Activated T-helper 2 cell treated with anti-CD3 and anti-CD28 coated beads, Interferon-gamma antibody, Interleukin-2, Interleukin-4, amounts not matched to agents 10 μg/mL and 5 μg/mL and 100 μg/mL, durations not matched to agents 14 hours and 24 hours and 36 hours (primary cell): Measurements from ENCODE around the gene KPNA3. TPM values are rescaled to one million over a fixed set of nuclear protein-coding genes. Genes with fewer than 3 reads are reported as not detected.
"Not testable (repeated sequence)": the region's sequence is repeated elsewhere in the genome, so short reads cannot be mapped to it uniquely, and the experiment has no call there.

Experiments
- DNase-seq: peaks from one replicate; pipeline ENCODE4 v3.0.0; 2021; ENCODE audit warnings: low spot score
- H3K27ac Mint-ChIP-seq: one replicate; pipeline ENCODE4 v1.8.0; 2021; ENCODE audit warnings: mixed read lengths
- H3K27me3 Mint-ChIP-seq: one replicate; pipeline ENCODE4 v1.8.0; 2021; ENCODE audit warnings: low read depth, mixed read lengths
- H3K36me3 Mint-ChIP-seq: one replicate; pipeline ENCODE4 v1.8.0; 2021; ENCODE audit warnings: low read depth, mixed read lengths
- H3K4me1 Mint-ChIP-seq: one replicate; pipeline ENCODE4 v1.8.0; 2021; ENCODE audit warnings: low read depth, mixed read lengths
- H3K4me3 Mint-ChIP-seq: one replicate; pipeline ENCODE4 v1.8.0; 2021; ENCODE audit warnings: low read depth, mild to moderate bottlenecking, moderate library complexity, mixed read lengths
- H3K9me3 Mint-ChIP-seq: one replicate; pipeline ENCODE4 v1.8.0; 2021; ENCODE audit warnings: mixed read lengths
- intact Hi-C: fragments of 100-400 bp; cut with micrococcal nuclease; formaldehyde crosslinking; loops from one replicate; pipeline ENCODE4 v1.15.1; 2023
- total RNA-seq: library from RNA; stranded (reverse); gene quantifications from 2 replicates; pipeline ENCODE4 v1.2.3, GENCODE V29; 2022

KPNA3 gene
- total RNA-seq, 1 donor from 2014 or later, result 46.1 TPM

- Mint-ChIP-seq H3K9me3 (no peaks in the 10 kb centered on the region), H3K27ac (no peak overlapping the region), H3K4me3 (no peak overlapping the region), H3K27me3 (no peaks in the 10 kb centered on the region), H3K36me3 (no peaks in the 10 kb centered on the region), H3K4me1 (peaks cover 6% of the 10 kb centered on the region)
- intact Hi-C loops, result no loop called here
- no peak for DNase-seq
Observed at GRCh38 chr13:49772828-49773227, 19.7 kb downstream of the KPNA3 start.

DNA sequence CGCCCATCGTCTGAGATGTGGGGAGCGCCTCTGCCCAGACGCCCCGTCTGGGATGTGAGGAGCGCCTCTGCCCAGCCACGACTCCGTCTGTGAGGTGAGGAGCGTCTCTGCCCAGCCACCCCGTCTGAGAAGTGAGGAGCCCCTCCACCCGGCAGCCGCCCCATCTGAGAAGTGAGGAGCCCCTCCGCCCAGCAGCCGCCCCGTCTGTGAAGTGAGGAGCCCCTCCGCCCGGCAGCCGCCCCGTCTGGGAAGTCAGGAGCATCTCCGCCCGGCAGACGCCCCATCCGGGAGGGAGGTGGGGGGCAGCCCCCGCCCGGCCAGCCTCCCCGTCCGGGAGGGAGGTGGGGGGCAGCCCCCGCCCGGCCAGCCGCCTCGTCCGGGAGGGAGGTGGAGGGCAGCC is 30.7 kb downstream of the KPNA3 start:
- H3K27me3 Mint-ChIP-seq, H3K9me3 Mint-ChIP-seq, intact Hi-C loops, H3K27ac Mint-ChIP-seq, DNase-seq, H3K4me3 Mint-ChIP-seq: not testable (repeated sequence)
- peaks cover 22% of the 10 kb centered on the region for H3K4me1 Mint-ChIP-seq
- peaks cover 37% of the 10 kb centered on the region for H3K36me3 Mint-ChIP-seq

DNA sequence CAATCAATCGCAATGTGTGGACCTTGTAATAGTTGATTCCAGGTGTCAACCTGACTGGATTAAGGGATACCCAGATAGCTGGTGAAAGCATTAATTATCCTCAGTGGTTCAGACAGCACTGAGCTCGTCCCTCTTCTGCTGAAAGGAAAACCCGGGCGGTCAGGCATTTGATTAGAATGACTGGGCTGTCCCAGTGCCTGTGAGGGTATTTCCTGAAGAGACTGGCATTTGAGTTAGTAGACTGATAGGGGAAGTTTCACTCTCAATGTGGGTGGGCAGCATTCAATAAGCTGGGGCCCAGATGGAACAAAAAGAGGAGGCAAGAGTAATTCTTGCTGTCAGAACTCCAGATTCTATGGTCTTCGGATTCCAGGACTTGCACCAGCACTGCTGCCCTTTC is 31.9 kb downstream of the KPNA3 start:
- Mint-ChIP-seq H3K4me3 (no peak overlapping the region), H3K36me3 (peaks cover 37% of the 10 kb centered on the region)

DNA sequence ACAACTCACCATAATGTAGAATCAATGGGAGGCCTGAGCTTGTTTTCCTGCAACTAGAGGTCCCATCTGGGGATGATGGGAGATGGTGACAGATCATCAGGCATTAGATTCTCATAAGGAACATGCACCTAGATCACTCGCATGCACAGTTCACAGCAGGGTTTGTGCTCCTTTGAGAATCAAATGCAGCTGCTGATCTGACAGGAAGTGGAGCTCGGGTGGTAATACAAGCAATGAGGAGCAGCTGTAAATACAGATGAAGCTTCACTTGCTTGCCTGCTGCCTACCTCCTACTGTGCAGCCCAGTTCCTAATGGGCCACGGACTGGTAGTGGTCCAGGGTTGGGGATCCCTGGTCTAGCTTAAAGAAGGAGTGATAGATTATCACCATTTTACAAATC is 33.0 kb downstream of the KPNA3 start:
- Mint-ChIP-seq H3K4me3 (no peak overlapping the region), H3K27ac (peak overlapping the region; percentile 19)
- intact Hi-C loops, result no loop called here

More for the DNA sequence above, 31.9 kb downstream of the KPNA3 start:
- H3K4me1 Mint-ChIP-seq, result peaks cover 22% of the 10 kb centered on the region
- DNase-seq, result no peak
- peaks cover 5% of the 10 kb centered on the region for H3K9me3 Mint-ChIP-seq
- no peaks in the 10 kb centered on the region for H3K27me3 Mint-ChIP-seq
- H3K27ac Mint-ChIP-seq, result no peak overlapping the region
- intact Hi-C loops, result no loop called here

DNA sequence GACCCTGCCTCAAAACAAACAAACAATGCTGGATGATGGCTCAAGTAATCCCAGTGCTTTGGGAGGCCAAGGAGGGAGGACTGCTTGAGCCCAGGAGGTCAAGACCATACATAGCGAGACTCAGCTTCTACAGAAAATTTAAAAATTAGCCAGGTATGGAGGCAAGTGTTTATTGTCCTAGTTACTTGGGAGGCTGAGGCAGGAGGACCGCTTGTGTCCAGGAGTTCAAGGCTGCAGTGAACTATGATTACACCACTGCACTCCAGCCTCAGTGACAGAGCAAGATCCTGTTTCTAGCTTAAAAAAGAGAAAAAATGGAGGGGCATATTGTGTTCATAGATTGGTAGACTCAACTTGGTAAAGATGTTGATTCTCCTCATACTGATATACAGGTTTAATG is 36.2 kb downstream of the KPNA3 start:
- H3K9me3 Mint-ChIP-seq, result no peaks in the 10 kb centered on the region
- H3K27me3 Mint-ChIP-seq, result no peaks in the 10 kb centered on the region
- peaks cover 20% of the 10 kb centered on the region for H3K36me3 Mint-ChIP-seq
- H3K27ac Mint-ChIP-seq, result no peak overlapping the region
- no peak overlapping the region for H3K4me3 Mint-ChIP-seq
- no peak for DNase-seq
- peaks cover 23% of the 10 kb centered on the region for H3K4me1 Mint-ChIP-seq
- intact Hi-C loops, result no loop called here

More for the DNA sequence above, 33.0 kb downstream of the KPNA3 start:
- Mint-ChIP-seq H3K27me3 (no peaks in the 10 kb centered on the region), H3K4me1 (peaks cover 21% of the 10 kb centered on the region), H3K9me3 (peaks cover 5% of the 10 kb centered on the region), H3K36me3 (peaks cover 32% of the 10 kb centered on the region)
- DNase-seq, result no peak

DNA sequence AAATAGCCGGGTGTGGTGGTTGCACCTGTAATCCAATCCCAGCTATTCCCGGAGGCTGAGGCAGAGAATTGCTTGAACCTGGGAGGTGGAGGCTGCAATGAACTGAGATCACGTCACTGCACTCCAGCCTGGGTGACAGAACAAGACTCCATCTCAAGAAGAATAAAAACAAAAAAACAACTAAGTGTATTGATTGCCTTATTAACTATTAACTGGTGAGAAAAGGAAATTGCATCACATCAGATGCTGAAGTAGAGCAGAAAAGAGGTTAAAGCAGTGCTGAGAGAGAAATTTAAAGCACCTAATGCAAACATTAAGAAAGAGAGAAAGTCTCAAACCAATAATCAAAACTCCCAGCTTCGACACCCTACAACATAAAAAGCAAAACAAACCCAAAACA is 38.3 kb downstream of the KPNA3 start:
- Mint-ChIP-seq H3K36me3 (peaks cover 9% of the 10 kb centered on the region), H3K4me3 (no peak overlapping the region), H3K27me3 (no peaks in the 10 kb centered on the region), H3K4me1 (peaks cover 20% of the 10 kb centered on the region), H3K9me3 (no peaks in the 10 kb centered on the region), H3K27ac (no peak overlapping the region)
- DNase-seq, result no peak
- intact Hi-C loops, result no loop called here

DNA sequence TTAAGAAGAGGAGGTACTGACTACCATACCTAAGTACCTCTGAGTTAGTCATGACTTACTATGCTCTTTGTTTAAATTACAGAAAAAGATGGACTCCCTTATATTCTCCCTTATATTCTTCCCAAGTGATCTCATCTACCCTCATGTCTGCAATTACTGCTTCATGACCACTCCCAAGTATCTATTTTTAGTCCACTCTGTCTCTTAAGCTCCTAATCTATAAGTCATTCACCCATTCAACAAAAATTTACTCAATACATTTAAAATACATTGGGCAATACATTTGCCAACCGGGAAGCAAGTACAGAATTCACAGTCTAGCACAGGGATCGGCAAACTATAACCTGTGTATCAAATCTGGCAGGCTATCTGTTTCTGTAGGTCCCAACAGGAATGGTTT is 42.6 kb downstream of the KPNA3 start:
- Mint-ChIP-seq H3K4me3 (no peak overlapping the region), H3K27me3 (no peaks in the 10 kb centered on the region), H3K36me3 (peaks cover 16% of the 10 kb centered on the region), H3K27ac (no peak overlapping the region), H3K9me3 (no peaks in the 10 kb centered on the region), H3K4me1 (peaks cover 10% of the 10 kb centered on the region)
- DNase-seq, result no peak
- intact Hi-C loops, result no loop called here

DNA sequence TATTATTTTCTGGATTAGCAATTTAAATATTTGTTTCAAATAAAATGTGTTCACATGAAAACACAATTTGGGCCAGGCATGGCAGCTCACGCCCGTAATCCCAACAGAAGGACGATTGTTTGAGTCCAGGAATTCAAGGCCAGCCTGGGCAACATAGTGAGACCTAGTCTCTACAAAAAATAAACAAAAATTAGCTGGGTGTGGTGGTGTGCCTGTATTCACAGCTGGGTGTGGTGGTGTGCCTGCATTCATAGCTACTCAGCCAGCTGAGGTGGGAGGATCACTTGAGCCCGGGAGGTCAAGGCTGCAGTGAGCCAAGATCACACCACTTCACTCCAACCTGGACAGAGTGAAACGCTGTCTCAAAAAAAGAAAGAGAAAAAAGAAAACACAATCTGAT is 46.4 kb downstream of the KPNA3 start:
- no peak for DNase-seq
- Mint-ChIP-seq H3K9me3 (no peaks in the 10 kb centered on the region), H3K4me1 (peaks cover 4% of the 10 kb centered on the region), H3K27ac (no peak overlapping the region), H3K27me3 (no peaks in the 10 kb centered on the region), H3K4me3 (no peak overlapping the region), H3K36me3 (peaks cover 30% of the 10 kb centered on the region)
- intact Hi-C loops, result no loop called here

GRCh38 chr13:49740870-49741269 is 51.6 kb downstream of the KPNA3 start:
- H3K36me3 Mint-ChIP-seq, result peaks cover 40% of the 10 kb centered on the region
- DNase-seq, result no peak
- H3K4me1 Mint-ChIP-seq, result no peaks in the 10 kb centered on the region
- H3K27me3 Mint-ChIP-seq, result no peaks in the 10 kb centered on the region
- intact Hi-C loops, result no loop called here
- no peaks in the 10 kb centered on the region for H3K9me3 Mint-ChIP-seq
- H3K27ac Mint-ChIP-seq, result no peak overlapping the region
- no peak overlapping the region for H3K4me3 Mint-ChIP-seq

- Mint-ChIP-seq H3K27ac (no peak overlapping the region), H3K4me1 (no peaks in the 10 kb centered on the region), H3K27me3 (no peaks in the 10 kb centered on the region), H3K9me3 (no peaks in the 10 kb centered on the region), H3K4me3 (no peak overlapping the region), H3K36me3 (peaks cover 31% of the 10 kb centered on the region)
- intact Hi-C loops, result loop anchor here (5.0 kb wide), 1 partner anchor 53 kb away; the partner anchor contains the start of gene KPNA3
- DNase-seq, result no peak
Observed at GRCh38 chr13:49739498-49740187, 52.8 kb downstream of the KPNA3 start.

DNA sequence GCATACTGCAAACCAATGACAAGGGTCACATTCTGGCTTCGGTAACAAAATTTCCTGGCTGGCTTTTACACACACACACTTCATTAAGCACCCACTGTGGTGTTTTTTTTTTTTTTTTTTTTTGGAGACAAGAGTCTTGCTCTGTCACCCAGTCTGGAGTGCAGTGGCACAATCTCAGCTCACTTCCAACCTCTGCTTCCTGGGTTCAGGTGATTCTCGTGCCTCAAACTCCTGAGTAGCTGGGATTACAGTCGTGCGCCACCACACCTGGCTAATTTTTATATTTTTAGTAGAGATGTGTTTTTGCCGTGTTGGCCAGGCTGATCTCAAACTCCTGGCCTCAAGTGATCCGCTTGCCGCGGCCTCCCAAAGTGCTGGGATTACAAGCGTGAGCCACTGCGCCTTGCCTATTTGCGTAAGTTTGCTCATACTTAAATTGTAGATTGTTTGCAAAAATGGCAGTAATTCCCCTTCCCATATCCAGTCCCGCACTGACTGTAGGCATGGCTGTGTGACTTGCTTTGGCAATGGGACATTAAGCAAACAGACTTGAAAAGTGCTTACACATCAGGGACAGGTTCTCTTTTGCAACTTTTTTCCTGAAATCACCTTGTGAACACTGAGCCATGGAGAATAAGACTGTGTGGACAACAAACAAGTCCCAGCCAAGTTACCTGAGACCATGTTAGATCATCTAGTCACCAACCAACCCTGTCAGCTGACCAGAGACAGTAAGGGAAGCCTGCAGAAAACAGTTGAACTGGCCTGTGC is 59.1 kb downstream of the KPNA3 start:
- H3K27me3 Mint-ChIP-seq, result no peaks in the 10 kb centered on the region
- intact Hi-C loops, result no loop called here
- H3K4me1 Mint-ChIP-seq, result no peaks in the 10 kb centered on the region
- H3K27ac Mint-ChIP-seq, result no peak overlapping the region
- DNase-seq, result no peak
- H3K4me3 Mint-ChIP-seq, result no peak overlapping the region
- no peaks in the 10 kb centered on the region for H3K9me3 Mint-ChIP-seq
- peaks cover 24% of the 10 kb centered on the region for H3K36me3 Mint-ChIP-seq

DNA sequence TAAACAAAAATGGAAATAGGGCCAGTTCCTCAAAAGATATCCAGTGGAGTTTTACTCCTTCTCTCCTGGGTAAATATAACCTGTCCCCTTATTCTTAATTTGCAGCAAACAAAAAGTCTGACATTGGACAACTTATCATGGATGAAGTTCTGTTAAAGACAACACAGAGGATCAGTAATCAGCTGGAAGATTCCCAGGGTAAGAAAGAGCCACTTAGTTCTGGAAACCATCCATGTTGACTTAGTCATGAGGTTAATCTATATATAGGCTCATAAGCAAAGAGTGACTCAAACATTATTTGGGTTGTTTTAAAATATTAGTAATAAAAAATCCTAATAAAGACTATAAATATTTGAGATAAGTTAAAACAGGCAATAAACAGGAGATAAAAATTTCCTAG is 60.7 kb downstream of the KPNA3 start:
- no peaks in the 10 kb centered on the region for H3K4me1 Mint-ChIP-seq
- no peaks in the 10 kb centered on the region for H3K9me3 Mint-ChIP-seq
- intact Hi-C loops, result no loop called here
- no peak overlapping the region for H3K4me3 Mint-ChIP-seq
- no peak overlapping the region for H3K27ac Mint-ChIP-seq
- no peak for DNase-seq
- H3K36me3 Mint-ChIP-seq, result peaks cover 39% of the 10 kb centered on the region
- no peaks in the 10 kb centered on the region for H3K27me3 Mint-ChIP-seq

DNA sequence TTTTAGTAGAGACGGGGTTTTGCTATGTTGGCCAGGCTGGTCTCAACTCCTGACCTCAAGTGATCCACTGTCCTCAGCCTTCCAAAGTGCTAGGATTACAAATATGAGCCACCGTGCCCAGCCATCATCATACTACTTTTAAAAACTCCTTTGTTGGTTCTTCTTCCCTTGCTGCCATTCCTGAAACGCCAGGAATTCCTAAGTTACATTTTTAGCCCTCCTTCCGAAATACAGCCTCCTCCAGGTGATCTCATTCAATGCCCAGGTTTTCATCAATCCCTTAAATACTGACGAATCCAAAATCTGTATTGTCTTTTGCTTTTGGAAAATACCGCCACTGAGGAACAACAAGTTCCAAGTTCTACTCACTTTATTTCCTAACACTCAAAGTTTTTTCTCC is 75.9 kb downstream of the KPNA3 start:
- H3K27me3 Mint-ChIP-seq, result no peaks in the 10 kb centered on the region
- H3K27ac Mint-ChIP-seq, result no peak overlapping the region
- peaks cover under 1% of the 10 kb centered on the region for H3K4me1 Mint-ChIP-seq
- DNase-seq, result no peak
- no peak overlapping the region for H3K4me3 Mint-ChIP-seq
- H3K9me3 Mint-ChIP-seq, result peaks cover 26% of the 10 kb centered on the region
- H3K36me3 Mint-ChIP-seq, result peaks cover 70% of the 10 kb centered on the region
- intact Hi-C loops, result no loop called here
